HUES64 (cell line): ENCODE measurements around the gene KPNB1.

Experiments used
- H3K27ac ChIP-seq: 2 replicates; pipeline ENCODE4 v1.7.0; 2013; ENCODE audit warnings: low read depth, low read length, inconsistent platforms
- H3K27me3 ChIP-seq: 2 replicates; pipeline ENCODE4 v1.6.1; 2013; ENCODE audit warnings: mild to moderate bottlenecking, low read length; ENCODE audit not compliant: insufficient read depth
- H3K36me3 ChIP-seq: 2 replicates; pipeline ENCODE4 v1.6.1; 2013; ENCODE audit warnings: mild to moderate bottlenecking, low read length; ENCODE audit not compliant: insufficient read depth
- H3K4me1 ChIP-seq: 2 replicates; pipeline ENCODE4 v1.6.1; 2013; ENCODE audit warnings: mild to moderate bottlenecking, low read length, moderate library complexity; ENCODE audit not compliant: insufficient read depth
- H3K4me3 ChIP-seq: 2 replicates; pipeline ENCODE4 v1.5.1; 2013; ENCODE audit warnings: mild to moderate bottlenecking, low read length, moderate library complexity
- H3K9ac ChIP-seq: 2 replicates; pipeline ENCODE4 v1.6.1; 2013; ENCODE audit warnings: mild to moderate bottlenecking, low read depth, low read length
- H3K9me3 ChIP-seq: 2 replicates; pipeline ENCODE4 v1.6.1; 2013; ENCODE audit warnings: low read depth, low read length; ENCODE audit not compliant: insufficient read depth
- WGBS: fragments of 150-250, 120-280 bp; methylation state at CpG from one replicate; pipeline ENCODE4 v1.1.7; 2013; ENCODE audit warnings: missing lambda C conversion rate; 5-methylcytosine and 5-hydroxymethylcytosine counted together

Gene KPNB1

DNA sequence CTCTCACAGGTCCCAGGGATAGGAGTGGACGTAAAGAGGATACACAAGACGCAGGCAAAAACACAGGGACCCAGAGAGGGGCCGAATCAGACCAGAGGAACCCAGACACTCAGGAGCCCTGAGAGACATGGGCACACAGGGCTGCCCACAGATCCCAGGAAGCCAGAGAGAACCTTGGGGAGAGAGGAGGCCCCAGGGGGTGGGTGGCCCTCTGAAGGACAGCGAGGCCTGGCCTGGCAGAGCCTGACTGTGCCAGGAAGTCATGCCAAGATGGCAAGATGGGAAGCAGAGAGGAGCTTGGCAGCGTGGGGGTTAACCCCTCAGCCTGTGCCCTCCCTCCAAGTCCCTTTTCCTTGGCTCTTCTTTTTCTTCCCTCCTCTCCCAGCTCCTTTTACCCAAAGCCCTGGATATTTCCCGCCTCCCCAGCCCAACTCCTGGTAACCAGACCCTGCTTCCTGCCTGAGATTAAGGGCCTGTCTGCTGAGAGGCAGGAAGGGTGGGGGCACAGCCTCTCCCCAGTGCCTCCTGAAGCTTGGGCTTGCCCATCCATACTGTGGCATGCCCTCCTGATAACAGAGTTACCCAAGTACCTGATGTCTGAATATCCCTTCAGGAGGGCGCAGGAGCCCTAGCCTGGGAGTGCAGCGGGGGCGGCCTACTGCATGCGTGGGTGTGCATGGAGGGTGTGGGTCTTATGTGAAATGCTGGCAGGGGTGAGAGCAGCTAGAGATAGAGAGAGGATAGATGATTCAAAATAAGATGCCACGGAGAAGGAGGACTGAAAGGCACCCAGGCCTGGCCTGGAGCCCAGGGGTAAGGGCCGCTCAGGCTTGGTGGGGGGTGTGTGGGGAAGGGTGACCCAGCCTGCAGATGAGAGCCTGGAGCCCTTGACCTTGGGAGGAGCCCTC, 77.3 kb downstream of the KPNB1 start:
- Histone ChIP-seq H3K4me3 (no peak overlapping the region), H3K9me3 (no peaks in the 10 kb centered on the region), H3K27me3 (peaks cover 31% of the 10 kb centered on the region), H3K9ac (no peak overlapping the region), H3K27ac (no peak overlapping the region), H3K4me1 (no peaks in the 10 kb centered on the region), H3K36me3 (no peaks in the 10 kb centered on the region)
- WGBS: 84% methylated on average over 12 of the region's 12 CpGs

DNA sequence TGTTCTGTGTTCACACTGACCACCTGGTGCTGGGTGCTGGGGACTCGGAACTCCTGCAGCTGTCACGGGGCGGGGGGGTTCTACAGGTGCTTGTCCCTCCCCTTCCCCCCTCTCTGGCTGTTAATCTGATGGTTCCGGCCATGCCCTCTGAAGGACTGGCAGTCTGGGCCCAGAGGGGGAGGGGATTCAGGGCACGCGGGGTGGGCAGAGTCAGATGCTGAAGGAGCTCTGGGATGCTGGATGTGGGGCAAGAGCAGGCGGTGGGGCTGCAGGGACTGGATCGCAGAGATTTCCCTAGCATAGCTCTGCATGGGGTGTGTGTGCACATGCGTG, 78.0 kb downstream of the KPNB1 start:
- Histone ChIP-seq H3K27me3 (peaks cover 32% of the 10 kb centered on the region), H3K4me1 (no peaks in the 10 kb centered on the region), H3K27ac (no peak overlapping the region), H3K9me3 (no peaks in the 10 kb centered on the region), H3K36me3 (no peaks in the 10 kb centered on the region), H3K4me3 (no peak overlapping the region), H3K9ac (no peak overlapping the region)
- 86% methylated on average over 9 of the region's 9 CpGs for WGBS

DNA sequence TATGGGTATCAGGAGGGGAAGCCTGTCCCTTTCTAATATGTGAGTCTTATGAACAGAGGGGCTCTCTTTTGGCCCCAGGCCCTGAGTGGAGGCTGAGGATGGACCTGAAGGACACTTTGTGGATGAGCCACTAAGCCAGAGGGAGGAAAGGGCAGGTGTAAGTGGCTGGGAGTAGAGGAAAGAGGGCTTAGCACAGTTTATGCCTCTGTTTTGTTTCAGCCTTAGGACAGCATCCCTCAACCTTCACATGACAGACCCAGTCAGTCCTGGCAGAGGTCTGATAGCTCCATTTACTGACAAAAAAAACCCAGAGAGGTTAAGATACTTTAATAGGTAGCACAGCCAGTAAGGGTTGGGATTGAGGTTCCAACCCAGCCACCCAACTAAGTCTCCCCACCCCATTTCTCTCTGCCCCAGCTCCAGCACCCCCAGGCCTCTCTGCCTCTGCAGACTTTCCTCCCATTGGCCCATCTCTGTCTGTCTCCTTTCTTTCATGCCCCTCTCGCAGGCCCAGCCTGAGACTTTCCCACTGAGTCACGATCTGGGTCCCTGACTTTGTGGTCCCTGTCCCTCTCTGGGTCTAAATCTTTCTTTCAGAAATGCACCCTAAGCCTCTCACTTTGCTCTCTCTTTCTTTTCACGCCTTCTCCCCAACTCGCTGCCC, 78.6 kb downstream of the KPNB1 start:
- WGBS: 87% methylated on average over 4 of the region's 4 CpGs
- Histone ChIP-seq H3K36me3 (no peaks in the 10 kb centered on the region), H3K9me3 (no peaks in the 10 kb centered on the region), H3K4me1 (no peaks in the 10 kb centered on the region), H3K9ac (no peak overlapping the region), H3K27ac (no peak overlapping the region), H3K27me3 (peaks cover 38% of the 10 kb centered on the region), H3K4me3 (no peak overlapping the region)

DNA sequence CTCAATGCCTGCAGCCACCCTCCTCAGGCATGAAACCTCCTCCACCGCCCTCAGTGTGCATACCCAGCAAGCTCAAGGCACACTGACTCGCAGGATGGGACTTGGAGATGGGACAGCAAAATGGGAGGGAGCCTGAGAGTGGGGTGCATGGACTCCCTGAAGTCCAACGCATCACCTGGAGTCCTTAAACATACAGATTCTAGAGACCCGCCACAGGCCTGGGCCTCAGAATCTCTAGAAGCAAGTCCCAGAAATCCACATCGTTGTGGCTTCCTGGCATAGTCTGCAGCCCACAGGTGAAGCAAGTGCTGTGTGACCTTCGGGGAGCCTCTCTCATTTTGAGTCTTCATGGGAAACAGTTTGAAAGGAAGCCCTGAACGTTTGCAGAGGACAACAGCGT, 79.8 kb downstream of the KPNB1 start:
- Histone ChIP-seq H3K36me3 (no peaks in the 10 kb centered on the region), H3K4me3 (no peak overlapping the region), H3K9me3 (no peaks in the 10 kb centered on the region), H3K4me1 (no peaks in the 10 kb centered on the region), H3K27ac (no peak overlapping the region), H3K27me3 (peaks cover 50% of the 10 kb centered on the region), H3K9ac (no peak overlapping the region)
- 80% methylated on average over 8 of the region's 8 CpGs for WGBS

DNA sequence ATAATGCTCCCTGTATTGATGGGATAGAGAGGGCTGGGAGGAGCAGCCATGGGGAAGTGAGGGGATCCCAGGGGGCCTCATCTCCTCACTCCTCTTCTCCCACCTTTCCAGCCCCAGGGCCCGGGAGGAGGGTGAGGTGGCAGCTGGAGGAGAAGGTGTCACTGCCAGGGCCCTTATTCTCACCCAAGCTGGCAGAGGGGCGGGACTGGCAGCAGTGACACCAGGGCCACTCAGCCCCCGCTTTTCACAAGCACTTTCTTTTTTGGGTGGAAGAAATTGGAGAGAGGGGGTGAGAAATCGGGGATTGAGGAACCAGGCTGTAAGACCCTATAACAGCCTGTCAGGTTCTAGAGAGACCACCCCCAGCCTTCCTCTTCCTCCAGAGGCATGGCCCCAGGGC, 81.0 kb downstream of the KPNB1 start:
- 87% methylated on average over 3 of the region's 4 CpGs for WGBS
- no peaks in the 10 kb centered on the region for H3K9me3 ChIP-seq
- no peak overlapping the region for H3K27ac ChIP-seq
- H3K4me1 ChIP-seq: no peaks in the 10 kb centered on the region
- H3K4me3 ChIP-seq: no peak overlapping the region
- peaks cover 62% of the 10 kb centered on the region for H3K27me3 ChIP-seq
- no peaks in the 10 kb centered on the region for H3K36me3 ChIP-seq
- no peak overlapping the region for H3K9ac ChIP-seq

DNA sequence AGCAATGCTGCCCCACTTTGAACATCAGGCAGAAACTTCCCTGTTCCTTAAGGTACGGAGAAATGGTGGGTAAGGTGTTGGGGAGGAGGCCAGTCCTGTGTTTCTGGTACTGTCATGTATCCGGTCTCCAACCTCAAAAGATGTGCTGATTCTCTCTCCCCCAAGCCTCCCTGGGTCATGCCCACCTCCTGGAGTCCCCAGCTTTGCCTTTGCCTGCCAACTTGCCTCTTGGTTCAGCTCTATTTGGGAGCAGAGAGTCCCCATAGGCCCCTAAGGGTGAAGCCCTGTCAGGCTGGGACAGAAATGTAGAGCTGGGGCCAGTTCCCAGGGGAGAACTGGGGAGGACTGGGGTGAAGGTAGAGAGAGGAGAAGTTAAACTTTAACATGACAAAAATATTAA, 81.7 kb downstream of the KPNB1 start:
- 87% methylated on average over 2 of the region's 2 CpGs for WGBS
- Histone ChIP-seq H3K27ac (no peak overlapping the region), H3K9ac (no peak overlapping the region), H3K4me1 (no peaks in the 10 kb centered on the region), H3K9me3 (no peaks in the 10 kb centered on the region), H3K4me3 (no peak overlapping the region), H3K36me3 (no peaks in the 10 kb centered on the region), H3K27me3 (peaks cover 69% of the 10 kb centered on the region)

DNA sequence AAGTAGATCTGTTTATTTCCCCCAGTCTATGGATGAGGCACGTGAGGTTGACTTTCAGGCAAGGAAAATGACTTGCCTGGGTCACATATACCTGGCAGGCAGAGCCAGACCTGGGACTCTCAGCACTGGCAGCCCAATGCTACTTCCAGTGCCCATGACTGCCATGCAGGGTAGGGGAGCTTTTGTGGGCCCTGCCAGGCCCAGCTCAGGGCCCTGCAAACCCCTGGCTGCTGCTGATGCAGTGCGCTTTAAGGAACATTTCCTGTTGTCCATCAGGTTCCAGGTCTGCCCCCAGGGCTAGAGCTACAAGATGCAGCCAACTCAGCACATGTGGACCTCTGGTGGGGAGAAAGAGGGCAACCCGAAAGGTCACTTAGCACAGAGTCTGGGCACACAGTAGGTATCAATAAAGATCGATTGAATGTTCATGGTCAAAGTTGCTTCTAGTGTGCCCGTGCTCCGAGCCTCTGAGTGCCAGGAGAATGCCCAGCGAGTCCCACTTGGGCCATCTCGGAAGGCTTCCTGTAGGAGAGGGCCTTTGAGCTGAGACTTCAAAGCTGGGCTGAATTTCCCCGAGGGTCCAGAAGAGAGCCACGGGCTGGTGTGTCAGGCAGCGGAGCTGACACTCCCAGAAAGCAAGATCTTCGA, 82.8 kb downstream of the KPNB1 start:
- Histone ChIP-seq H3K9me3 (no peaks in the 10 kb centered on the region), H3K4me3 (peak overlapping the region; percentile 49), H3K27me3 (peaks cover 78% of the 10 kb centered on the region), H3K4me1 (no peaks in the 10 kb centered on the region), H3K9ac (no peak overlapping the region), H3K27ac (no peak overlapping the region), H3K36me3 (no peaks in the 10 kb centered on the region)
- 45% methylated on average over 12 of the region's 12 CpGs for WGBS

DNA sequence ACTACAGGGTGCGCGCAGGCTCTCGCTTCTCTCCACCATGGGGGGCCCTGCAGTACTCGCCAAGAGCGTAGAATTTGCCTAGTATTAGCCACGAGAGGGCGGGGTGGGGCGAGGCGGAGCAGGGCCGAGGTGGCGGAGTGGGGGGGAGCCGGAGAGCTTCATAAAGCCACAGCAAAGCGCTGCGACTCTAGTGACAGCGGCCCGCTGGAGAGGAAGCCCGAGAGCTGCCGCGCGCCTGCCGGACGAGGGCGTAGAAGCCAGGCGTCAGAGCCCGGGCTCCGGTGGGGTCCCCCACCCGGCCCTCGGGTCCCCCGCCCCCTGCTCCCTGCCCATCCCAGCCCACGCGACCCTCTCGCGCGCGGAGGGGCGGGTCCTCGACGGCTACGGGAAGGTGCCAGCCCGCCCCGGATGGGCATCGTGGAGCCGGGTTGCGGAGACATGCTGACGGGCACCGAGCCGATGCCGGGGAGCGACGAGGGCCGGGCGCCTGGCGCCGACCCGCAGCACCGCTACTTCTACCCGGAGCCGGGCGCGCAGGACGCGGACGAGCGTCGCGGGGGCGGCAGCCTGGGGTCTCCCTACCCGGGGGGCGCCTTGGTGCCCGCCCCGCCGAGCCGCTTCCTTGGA, 83.4 kb downstream of the KPNB1 start, which contains the start of gene TBX21:
TBX21 (plus strand) TSS at position 190 of the 627 bp plus-strand sequence; CDS start at position 409, 219 bp downstream.
- under 1% methylated on average over 73 of the region's 73 CpGs for WGBS
- H3K27ac ChIP-seq: no peak within 1 kb of the TSS

DNA sequence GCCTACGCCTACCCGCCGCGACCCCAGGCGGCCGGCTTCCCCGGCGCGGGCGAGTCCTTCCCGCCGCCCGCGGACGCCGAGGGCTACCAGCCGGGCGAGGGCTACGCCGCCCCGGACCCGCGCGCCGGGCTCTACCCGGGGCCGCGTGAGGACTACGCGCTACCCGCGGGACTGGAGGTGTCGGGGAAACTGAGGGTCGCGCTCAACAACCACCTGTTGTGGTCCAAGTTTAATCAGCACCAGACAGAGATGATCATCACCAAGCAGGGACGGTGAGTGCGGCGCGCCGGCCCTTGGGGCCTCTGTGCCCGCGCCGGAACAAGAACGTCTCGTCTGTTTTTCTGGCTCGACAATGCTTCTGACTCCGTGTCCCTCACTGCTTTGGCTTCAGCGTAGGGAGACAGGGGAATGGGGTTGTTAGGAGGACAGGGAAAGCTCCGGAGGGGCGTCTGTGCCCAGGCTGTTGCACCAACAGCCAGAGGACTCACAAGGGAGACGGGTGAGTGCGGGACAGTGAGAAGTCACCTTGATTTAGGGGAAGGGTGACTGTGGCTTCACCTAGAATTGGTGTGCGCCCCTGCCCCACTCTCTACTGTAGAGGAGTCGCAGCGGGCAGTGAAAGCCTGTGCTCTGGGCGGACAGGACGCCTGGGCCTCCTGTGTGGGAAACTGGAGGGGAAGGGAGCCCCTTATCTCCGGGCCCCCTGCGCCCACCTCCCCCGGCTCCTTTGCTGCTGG, 84.1 kb downstream of the KPNB1 start:
- H3K27me3 ChIP-seq: peaks cover 78% of the 10 kb centered on the region
- peak overlapping the region; percentile 49 for H3K4me3 ChIP-seq

More for the DNA sequence above, 83.4 kb downstream of the KPNB1 start, which contains the start of gene TBX21:
- Histone ChIP-seq H3K9ac (no peak within 1 kb of the TSS), H3K4me3 (peak within 1 kb of the TSS; percentile 49), H3K4me1 (no peaks in the 10 kb centered on the region), H3K9me3 (no peaks in the 10 kb centered on the region), H3K27me3 (peaks cover 78% of the 10 kb centered on the region), H3K36me3 (no peaks in the 10 kb centered on the region)

DNA sequence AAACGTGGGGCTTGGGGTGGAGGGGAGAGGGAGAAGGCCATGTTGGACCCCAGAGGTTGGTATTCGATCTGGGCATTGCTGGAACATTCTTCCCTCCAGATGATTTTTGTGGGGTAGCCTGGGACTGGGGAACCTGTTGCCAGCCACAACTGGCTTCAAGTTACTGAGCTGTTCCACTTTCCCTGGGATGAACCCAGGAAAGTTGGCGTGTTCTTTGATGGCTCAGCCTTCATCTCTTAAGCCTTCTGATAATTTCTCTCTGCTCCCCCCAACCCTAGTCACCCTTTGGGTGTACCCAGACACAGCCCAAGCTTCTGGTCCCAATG, 85.4 kb downstream of the KPNB1 start:
- H3K4me3 ChIP-seq: no peak overlapping the region

More for the DNA sequence above, 84.1 kb downstream of the KPNB1 start:
- WGBS: 11% methylated on average over 60 of the region's 60 CpGs
- no peaks in the 10 kb centered on the region for H3K4me1 ChIP-seq
- H3K27ac ChIP-seq: no peak overlapping the region
- H3K36me3 ChIP-seq: no peaks in the 10 kb centered on the region
- H3K9me3 ChIP-seq: no peaks in the 10 kb centered on the region
- H3K9ac ChIP-seq: no peak overlapping the region

More for the DNA sequence above, 85.4 kb downstream of the KPNB1 start:
- H3K27me3 ChIP-seq: peaks cover 71% of the 10 kb centered on the region
- H3K4me1 ChIP-seq: no peaks in the 10 kb centered on the region
- no peaks in the 10 kb centered on the region for H3K9me3 ChIP-seq
- no peak overlapping the region for H3K27ac ChIP-seq
- no peak overlapping the region for H3K9ac ChIP-seq
- WGBS: 81% methylated on average over 3 of the region's 3 CpGs
- no peaks in the 10 kb centered on the region for H3K36me3 ChIP-seq
